ENCODE data around the gene MVK.

DNA sequence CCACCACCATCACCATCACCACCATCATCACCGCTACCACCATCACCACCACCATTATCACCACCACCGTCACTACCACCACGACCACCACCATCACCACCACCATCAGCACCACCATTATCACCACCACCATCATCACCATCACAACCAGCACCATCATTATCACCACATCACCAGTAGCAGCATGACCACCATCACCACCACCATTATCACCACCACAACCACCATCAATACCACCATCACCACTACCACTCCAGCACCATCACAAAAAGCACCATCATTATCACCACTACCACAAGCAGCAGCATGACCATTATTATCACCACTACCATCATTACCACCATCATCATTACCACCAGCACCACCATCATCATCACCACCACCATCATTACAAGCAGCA is 62.1 kb downstream of the MVK start:
- TF ChIP-seq, protein P1, sequence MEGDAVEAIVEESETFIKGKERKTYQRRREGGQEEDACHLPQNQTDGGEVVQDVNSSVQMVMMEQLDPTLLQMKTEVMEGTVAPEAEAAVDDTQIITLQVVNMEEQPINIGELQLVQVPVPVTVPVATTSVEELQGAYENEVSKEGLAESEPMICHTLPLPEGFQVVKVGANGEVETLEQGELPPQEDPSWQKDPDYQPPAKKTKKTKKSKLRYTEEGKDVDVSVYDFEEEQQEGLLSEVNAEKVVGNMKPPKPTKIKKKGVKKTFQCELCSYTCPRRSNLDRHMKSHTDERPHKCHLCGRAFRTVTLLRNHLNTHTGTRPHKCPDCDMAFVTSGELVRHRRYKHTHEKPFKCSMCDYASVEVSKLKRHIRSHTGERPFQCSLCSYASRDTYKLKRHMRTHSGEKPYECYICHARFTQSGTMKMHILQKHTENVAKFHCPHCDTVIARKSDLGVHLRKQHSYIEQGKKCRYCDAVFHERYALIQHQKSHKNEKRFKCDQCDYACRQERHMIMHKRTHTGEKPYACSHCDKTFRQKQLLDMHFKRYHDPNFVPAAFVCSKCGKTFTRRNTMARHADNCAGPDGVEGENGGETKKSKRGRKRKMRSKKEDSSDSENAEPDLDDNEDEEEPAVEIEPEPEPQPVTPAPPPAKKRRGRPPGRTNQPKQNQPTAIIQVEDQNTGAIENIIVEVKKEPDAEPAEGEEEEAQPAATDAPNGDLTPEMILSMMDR (IDR thresholded peaks at IDR 0.05): no peak
- TF ChIP-seq POLR2A (IDR thresholded peaks at IDR 0.05) (no peak), EP300 (IDR thresholded peaks at IDR 0.05) (no peak)
